Midbrain (tissue), 1 donor: ENCODE data around the gene TAGLN.
"Not testable (repeated sequence)": the region's sequence is repeated elsewhere in the genome, so short reads cannot be mapped to it uniquely, and the experiment has no call there.

Source experiments
- DNase-seq: peaks from one replicate; lab custom pipeline; 2025; lab: John Stamatoyannopoulos, UW

TAGLN gene

DNA sequence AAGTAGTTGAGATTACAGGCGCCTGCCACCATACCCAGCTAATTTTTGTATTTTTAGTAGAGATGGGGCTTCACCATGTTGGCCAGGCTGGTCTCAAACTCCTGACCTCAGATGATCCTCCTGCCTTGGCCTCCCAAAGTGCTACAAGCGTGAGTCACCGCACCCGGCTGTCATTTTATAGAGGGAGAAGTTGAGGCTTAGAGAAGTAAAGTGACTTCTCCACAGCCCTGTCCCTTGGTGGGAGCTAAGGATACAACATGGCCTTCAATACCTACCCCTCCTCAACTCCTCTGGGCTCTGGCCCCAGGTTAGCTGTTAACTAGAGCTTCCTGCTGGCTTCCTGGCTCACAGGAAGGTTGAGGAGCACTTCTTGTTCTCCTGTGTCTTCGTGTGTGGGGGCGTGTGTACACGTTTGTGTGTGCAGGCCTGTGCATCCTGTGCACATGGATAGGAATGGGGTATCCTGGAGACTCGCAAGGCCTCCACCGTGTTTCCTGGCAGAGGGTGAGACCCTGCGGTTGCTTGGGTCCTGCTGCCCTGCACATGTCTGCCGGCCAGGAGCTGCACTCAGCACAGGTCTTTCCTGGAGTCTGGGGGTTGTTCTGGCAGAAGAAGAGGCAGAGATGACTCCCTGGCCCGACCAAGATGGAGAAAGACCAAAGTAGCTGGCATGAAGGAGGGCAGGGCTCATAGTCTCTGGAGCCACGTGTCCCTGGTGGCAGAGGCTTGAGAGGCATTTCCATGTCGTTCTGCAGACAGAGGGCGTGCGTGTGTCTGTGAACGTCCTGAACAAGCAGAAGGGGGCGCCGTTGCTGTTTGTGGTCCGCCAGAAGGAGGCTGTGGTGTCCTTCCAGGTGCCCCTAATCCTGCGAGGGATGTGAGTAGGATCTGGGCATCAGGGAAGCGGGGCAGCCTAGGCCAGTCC, 18.2 kb upstream of the TAGLN start:
- DNase-seq: peak; percentile 67

DNA sequence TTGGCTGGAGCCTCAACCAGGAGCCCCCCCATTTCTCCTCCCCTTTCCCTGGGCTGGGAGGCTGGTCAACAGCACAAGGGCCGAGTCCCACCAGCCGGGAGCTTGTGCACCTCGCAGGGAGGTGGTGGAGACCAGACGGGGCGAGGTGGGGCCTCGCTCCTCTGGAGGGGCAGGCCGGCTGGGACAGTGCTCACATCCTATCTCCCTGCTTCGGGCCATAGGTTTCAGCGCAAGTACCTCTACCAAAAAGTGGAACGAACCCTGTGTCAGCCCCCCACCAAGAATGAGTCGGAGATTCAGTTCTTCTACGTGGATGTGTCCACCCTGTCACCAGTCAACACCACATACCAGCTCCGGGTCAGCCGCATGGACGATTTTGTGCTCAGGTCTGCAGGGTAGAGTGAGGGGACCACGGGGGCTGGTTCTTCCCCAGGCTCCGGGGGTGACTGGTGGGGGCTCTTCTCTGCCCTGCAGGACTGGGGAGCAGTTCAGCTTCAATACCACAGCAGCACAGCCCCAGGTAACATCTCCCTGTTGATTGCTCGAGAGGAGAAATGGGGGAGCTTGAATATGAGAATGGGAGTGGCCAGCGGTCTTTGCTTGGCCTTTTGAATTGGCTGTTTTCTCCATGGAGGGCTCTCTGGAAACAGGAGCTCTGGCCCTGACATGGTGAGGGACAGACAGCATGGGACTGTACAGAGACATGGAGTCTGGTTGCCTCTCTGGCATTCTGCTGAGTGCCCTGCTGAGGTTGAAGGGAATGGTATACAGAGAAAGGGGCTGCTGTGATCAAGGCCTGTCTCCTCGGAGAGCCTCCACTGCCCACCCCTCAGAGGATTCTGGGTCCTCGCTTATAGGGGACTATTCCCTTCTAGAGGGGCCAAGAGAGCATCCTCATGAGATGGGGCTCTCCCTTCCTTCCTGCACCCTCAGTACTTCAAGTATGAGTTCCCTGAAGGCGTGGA, 17.3 kb upstream of the TAGLN start:
- no peak for DNase-seq

GRCh38 chr11:117182551-117182935, 16.6 kb upstream of the TAGLN start:
- no peak for DNase-seq

- DNase-seq: not testable (repeated sequence)
Measured at GRCh38 chr11:117183178-117183577, 16.0 kb upstream of the TAGLN start.

- DNase-seq: no peak
Measured at GRCh38 chr11:117183724-117184349, 15.3 kb upstream of the TAGLN start.

GRCh38 chr11:117185736-117186430, 13.3 kb upstream of the TAGLN start:
- no peak for DNase-seq

- no peak for DNase-seq
Measured at GRCh38 chr11:117186431-117186761, 12.8 kb upstream of the TAGLN start.

- no peak for DNase-seq
Measured at GRCh38 chr11:117187007-117187406, 12.2 kb upstream of the TAGLN start.

DNA sequence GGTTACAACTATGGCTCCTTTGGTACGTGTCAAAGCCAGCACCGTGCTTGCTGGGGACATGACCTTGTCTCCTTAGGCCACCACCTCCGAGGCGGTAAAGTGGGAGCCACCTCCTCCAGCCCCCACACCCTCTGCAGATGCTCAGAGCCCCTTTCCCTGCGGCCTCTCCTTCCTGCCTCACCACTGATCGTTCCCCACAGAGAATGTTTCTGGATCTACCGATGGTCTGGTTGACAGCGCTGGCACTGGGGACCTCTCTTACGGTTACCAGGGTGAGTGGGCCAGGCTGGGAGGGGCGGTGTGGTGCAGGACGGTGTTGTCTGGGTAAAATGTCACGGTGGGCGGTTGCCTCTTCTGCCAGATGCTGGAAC, 11.8 kb upstream of the TAGLN start:
- DNase-seq: no peak

DNA sequence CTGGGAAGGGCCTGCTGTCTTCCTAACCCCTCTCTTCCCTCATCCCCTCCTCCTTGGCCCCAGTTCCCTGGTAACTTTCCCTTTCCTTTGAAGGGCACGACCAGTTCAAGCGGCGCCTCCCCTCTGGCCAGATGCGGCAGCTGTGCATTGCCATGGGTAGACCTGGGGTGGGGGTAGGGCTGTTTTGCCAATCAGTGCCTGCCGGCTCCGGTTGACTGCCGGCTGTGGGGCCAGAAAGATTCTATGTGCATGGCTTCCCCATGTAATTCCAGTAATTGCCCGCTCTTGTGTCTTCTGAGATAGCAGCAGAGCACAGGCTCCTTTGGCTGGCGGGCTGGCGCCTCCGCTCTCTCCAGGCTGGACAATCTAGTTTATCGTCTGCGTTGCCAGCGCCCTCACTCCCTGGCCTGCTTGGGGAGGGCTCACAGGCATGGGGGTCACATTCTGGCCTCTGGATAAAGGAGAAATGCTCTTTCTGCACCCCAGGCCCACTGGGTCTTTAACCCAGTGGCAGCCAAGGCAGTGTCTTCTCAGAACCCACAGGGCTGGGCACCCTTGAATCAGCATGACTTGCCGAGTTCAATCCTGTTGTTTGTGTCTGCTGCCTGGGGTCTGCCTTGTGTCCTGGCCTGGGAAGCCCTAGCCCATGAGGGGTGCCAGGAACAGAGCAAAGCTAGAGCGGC, 11.2 kb upstream of the TAGLN start:
- DNase-seq: no peak

GRCh38 chr11:117188620-117189081, 10.5 kb upstream of the TAGLN start:
- no peak for DNase-seq

- no peak for DNase-seq
Measured at GRCh38 chr11:117189191-117189940, 9.8 kb upstream of the TAGLN start.

DNA sequence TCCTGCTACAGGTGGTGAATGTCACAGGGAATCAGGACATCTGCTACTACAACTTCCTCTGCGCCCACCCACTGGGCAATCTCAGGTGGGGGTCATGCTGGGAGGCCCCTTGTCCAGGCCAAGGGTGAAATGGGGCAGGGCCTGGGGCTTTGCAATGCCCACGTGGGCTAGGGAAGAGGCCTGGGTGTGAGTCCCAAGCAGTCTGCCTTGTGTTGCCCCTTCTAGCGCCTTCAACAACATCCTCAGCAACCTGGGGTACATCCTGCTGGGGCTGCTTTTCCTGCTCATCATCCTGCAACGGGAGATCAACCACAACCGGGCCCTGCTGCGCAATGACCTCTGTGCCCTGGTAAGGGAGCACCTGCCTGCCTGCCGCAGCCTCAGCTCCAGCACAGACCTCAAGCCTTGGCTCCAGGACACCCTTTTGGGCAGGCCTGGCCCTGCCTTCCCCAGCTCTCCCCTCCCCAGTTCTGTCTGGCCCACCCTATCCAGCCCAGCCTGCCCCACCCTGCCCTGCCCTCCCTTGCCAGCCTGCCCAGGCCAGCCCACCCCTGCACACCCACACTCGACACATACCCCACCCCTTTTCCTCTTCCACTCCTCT, 9.1 kb upstream of the TAGLN start:
- DNase-seq: no peak

DNA sequence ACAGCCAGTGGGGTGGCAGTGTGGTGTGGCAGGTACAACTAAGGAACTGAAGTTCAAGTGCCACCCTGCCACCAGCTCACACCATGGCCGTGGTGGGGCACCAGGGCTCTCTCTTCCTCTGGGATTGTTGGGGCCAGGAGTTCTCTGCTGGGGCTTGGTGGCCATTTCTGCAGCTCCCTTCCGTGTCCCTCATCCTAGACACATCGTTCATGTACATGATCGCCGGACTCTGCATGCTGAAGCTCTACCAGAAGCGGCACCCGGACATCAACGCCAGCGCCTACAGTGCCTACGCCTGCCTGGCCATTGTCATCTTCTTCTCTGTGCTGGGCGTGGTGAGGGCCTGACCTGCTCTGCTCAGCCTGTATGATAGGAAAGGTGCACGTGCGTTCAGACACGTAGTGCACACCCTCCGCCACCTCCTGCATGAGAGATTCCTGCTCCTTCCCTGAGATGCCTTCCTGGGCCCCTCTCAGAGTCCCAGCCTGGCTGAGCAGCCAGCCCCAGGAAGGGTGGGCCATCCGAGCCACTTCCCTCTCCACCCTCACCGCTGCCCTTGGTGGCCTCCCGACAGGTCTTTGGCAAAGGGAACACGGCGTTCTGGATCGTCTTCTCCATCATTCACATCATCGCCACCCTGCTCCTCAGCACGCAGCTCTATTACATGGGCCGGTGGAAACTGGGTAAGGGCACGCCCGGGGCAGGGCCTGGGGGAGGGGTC, 7.3 kb upstream of the TAGLN start:
- no peak for DNase-seq

DNA sequence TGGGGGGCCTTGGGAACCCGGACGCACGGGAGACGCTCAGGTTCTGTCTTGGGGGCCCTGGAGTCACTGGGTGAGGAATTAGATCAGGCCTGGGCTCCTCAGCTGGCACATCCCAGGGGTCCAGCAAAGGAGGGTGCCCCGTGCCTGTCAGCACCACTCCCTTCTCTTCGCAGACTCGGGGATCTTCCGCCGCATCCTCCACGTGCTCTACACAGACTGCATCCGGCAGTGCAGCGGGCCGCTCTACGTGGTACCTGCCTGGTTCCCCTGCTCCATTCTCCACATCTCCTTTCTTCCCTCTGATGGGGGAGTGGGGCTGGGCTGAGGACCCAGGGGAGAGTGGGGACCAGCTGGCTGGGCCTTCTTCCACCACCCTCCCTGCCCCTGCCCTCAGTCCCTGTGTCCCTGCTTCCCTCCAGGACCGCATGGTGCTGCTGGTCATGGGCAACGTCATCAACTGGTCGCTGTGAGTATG, 6.7 kb upstream of the TAGLN start:
- no peak for DNase-seq

DNA sequence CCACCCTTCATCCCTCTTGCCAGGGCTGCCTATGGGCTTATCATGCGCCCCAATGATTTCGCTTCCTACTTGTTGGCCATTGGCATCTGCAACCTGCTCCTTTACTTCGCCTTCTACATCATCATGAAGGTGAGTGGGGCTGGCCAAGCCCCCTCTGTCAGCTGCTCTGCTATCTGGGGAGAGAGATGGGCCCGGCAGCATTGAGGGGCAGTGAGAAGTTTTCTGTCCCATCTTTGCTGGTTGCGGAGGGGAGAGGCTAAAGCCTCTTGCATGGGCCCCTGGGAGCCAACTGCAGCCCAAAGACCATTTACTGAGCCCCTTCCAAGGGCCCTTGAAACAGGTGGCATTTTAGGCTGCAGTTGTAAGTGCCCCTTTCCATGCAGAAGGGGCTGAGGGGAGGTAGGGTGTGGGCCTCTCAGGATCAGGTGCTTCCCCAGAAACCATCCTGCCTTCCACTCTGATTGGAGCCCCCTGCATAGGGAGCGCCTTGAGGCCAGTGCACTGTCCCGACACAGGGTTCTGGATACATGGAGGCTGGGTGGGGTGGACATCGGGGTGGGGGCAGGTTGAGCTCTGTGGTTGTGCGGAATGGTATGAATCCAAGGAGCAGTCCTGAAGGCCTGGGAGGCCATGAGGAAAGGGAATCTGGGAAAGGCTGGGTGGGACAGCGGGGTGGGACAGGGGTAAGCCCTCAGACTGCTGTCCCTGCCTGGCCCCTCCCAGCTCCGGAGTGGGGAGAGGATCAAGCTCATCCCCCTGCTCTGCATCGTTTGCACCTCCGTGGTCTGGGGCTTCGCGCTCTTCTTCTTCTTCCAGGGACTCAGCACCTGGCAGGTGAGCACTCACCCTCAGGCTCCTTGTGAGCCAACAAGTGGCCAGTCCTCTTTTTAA, 5.8 kb upstream of the TAGLN start:
- DNase-seq: no peak

DNA sequence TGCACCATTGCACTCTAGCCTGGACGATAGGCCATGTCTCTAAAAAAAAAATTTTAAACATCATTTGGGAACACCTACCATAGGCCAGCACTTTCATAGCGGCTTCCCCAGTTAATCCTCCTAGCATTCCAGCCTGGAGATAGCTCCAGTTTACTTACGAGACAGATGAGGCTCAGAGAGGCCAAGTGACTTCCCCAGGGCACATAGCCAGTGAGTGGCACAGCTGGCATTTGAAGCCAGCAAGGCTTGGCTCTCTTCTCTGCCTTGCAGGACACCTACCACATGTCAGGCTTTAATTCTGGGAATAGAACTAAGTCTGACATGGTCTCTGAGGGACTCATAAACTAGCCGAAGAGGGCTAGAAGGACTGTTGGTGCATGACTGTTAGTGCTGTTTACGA, 4.9 kb upstream of the TAGLN start:
- DNase-seq: no peak

GRCh38 chr11:117195258-117195657, 3.9 kb upstream of the TAGLN start:
- no peak for DNase-seq
